Activated gamma-delta T cell treated with Interleukin-2 at 50 U/mL for 16 hours (primary cell): ENCODE measurements around the gene CCDC92B.

Experiments
- DNase-seq: peaks from one replicate; pipeline ENCODE4 v3.0.0-alpha.2; 2020

CCDC92B gene

GRCh38 chr17:2718150-2718938 lies 31.1 kb downstream of the CCDC92B start:
- DNase-seq: no peak

GRCh38 chr17:2716649-2717048 lies 32.8 kb downstream of the CCDC92B start:
- no peak for DNase-seq

- DNase-seq: no peak
Measured at GRCh38 chr17:2713881-2714280, 35.6 kb downstream of the CCDC92B start.

GRCh38 chr17:2712300-2713043 lies 37.0 kb downstream of the CCDC92B start:
- DNase-seq: no peak

GRCh38 chr17:2711608-2712299 lies 37.7 kb downstream of the CCDC92B start, which contains the start of gene CLUH:
Gene CLUH, minus strand, starts transcription at chr17:2711764. Its CDS starts 103 bp downstream, at chr17:2711661.
- peak; percentile 93 for DNase-seq

GRCh38 chr17:2710803-2711607 lies 38.4 kb downstream of the CCDC92B start:
- no peak for DNase-seq

- no peak for DNase-seq
Measured at GRCh38 chr17:2710071-2710802, 39.2 kb downstream of the CCDC92B start.

GRCh38 chr17:2709183-2709661 lies 40.2 kb downstream of the CCDC92B start:
- no peak for DNase-seq

- no peak for DNase-seq
Measured at GRCh38 chr17:2708585-2709182, 40.8 kb downstream of the CCDC92B start.

GRCh38 chr17:2707721-2708584 lies 41.5 kb downstream of the CCDC92B start:
- DNase-seq: no peak

- DNase-seq: no peak
Measured at GRCh38 chr17:2706911-2707510, 42.4 kb downstream of the CCDC92B start.

GRCh38 chr17:2705888-2706795 lies 43.3 kb downstream of the CCDC92B start:
- DNase-seq: no peak

GRCh38 chr17:2705263-2705662 lies 44.2 kb downstream of the CCDC92B start:
- no peak for DNase-seq

- DNase-seq: no peak
Measured at GRCh38 chr17:2704890-2705248, 44.6 kb downstream of the CCDC92B start.

- no peak for DNase-seq
Measured at GRCh38 chr17:2704031-2704889, 45.2 kb downstream of the CCDC92B start.

- no peak for DNase-seq
Measured at GRCh38 chr17:2703606-2704005, 45.8 kb downstream of the CCDC92B start.

GRCh38 chr17:2703181-2703580 lies 46.3 kb downstream of the CCDC92B start:
- DNase-seq: no peak
